B cell (primary cell): ENCODE results near the gene ITGA6. TPM values are rescaled to one million over a fixed set of nuclear protein-coding genes. Genes with fewer than 3 reads are reported as not detected.

Experiments used
- ATAC-seq: fragments of 200-7000 bp; cut with Tn5 transposase; one replicate; pipeline ENCODE4 v1.10.0; 2021; ENCODE audit warnings: low read depth, mild to moderate bottlenecking, moderate number of reproducible peaks, moderate library complexity
- CTCF ChIA-PET: fragments of 350-600 bp; sonication (Branson Sonifier 250); formaldehyde crosslinking; loops from one replicate; lab custom pipeline; 2021; ENCODE audit warnings: antibody characterized with exemption, inconsistent platforms; lab: Charles Lee
- POLR2A ChIA-PET: fragments of 350-600 bp; sonication (Branson Sonifier 250); formaldehyde crosslinking; loops from one replicate; lab custom pipeline; 2021; ENCODE audit warnings: antibody characterized with exemption; lab: Charles Lee
- DNase-seq: peaks from one replicate; pipeline ENCODE4 v3.0.0; 2013
- H2AFZ ChIP-seq: 2 replicates; pipeline ENCODE4 v1.6.1; 2012; ENCODE audit warnings: mild to moderate bottlenecking, low read depth, low read length; ENCODE audit not compliant: insufficient read depth, poor library complexity, severe bottlenecking
- H3K27ac ChIP-seq, 2 donors: 1 replicate in 1 of 2; 2 replicates in 1 of 2; pipeline ENCODE4 v1.5.1; 2012 to 2013; ENCODE audit warnings: low read length in 2 of 2, mild to moderate bottlenecking in 2 of 2, moderate library complexity in 1 of 2
- H3K27me3 ChIP-seq, 4 experiments: fragments of 200-600 bp in 1 of 4; sonication (generic) in 1 of 4; replicated peaks in 1 of 4; 1 replicate in 2 of 4; 2 replicates in 2 of 4; pipeline versions ENCODE4 v1.6.1 to v1.7.0; 2013 to 2016; ENCODE audit warnings: low read length in 3 of 4, mild to moderate bottlenecking in 2 of 4, mixed read lengths in 1 of 4, moderate library complexity in 1 of 4; ENCODE audit not compliant: insufficient read depth in 4 of 4, control insufficient read depth in 3 of 4; ENCODE audit errors: control extremely low read depth in 1 of 4
- H3K36me3 ChIP-seq, 2 experiments: replicated peaks in 1 of 2; 1 replicate in 1 of 2; 2 replicates in 1 of 2; pipeline versions ENCODE4 v1.6.1 to v1.7.1; 2013; ENCODE audit warnings: low read length in 1 of 2; ENCODE audit not compliant: insufficient read depth in 2 of 2, control insufficient read depth in 1 of 2; ENCODE audit errors: control extremely low read depth in 1 of 2, extremely low read depth in 1 of 2
- H3K4me1 ChIP-seq, 2 donors: fragments of 200-600 bp in 1 of 2; sonication (generic) in 1 of 2; 1 replicate in 1 of 2; 2 replicates in 1 of 2; pipeline versions ENCODE4 v1.5.1 to v1.6.1; 2013 to 2017; ENCODE audit warnings: low read length in 2 of 2; ENCODE audit not compliant: control insufficient read depth in 2 of 2, insufficient read depth in 2 of 2
- H3K4me2 ChIP-seq: replicated peaks from 2 replicates; pipeline ENCODE3; 2012; ENCODE audit warnings: mild to moderate bottlenecking, low read depth, low read length; ENCODE audit not compliant: poor library complexity, severe bottlenecking
- H3K4me3 ChIP-seq, 5 experiments: fragments of 200-600 bp in 1 of 5; sonication (generic) in 1 of 5; 1 replicate in 3 of 5; 2 replicates in 2 of 5; pipeline versions ENCODE4 v1.5.1 to v1.7.0; 2011 to 2016; ENCODE audit warnings: low read length in 4 of 5, mild to moderate bottlenecking in 4 of 5, low read depth in 2 of 5, control low read depth in 1 of 5, moderate library complexity in 1 of 5; ENCODE audit not compliant: insufficient read depth in 1 of 5; ENCODE audit errors: control extremely low read depth in 1 of 5, extremely low read depth in 1 of 5
- H3K79me2 ChIP-seq: fragments of 200-600 bp; sonication (generic); one replicate; pipeline ENCODE4 v1.6.0; 2016; ENCODE audit warnings: low read length; ENCODE audit not compliant: control insufficient read depth, insufficient read depth
- H3K9ac ChIP-seq: fragments of 200-600 bp; sonication (generic); 2 replicates; pipeline ENCODE4 v1.6.1; 2017; ENCODE audit warnings: mild to moderate bottlenecking, low read length, moderate library complexity
- H3K9me3 ChIP-seq, 3 donors: one replicate each; pipeline versions ENCODE4 v1.6.1 to v1.7.1; 2013; ENCODE audit warnings: low read length in 2 of 3; ENCODE audit not compliant: control insufficient read depth in 2 of 3, insufficient read depth in 1 of 3; ENCODE audit errors: control extremely low read depth in 1 of 3
- H4K20me1 ChIP-seq: 2 replicates; pipeline ENCODE4 v1.6.0; 2012; ENCODE audit warnings: mild to moderate bottlenecking, low read length; ENCODE audit not compliant: insufficient read depth, control insufficient read depth, poor library complexity, severe bottlenecking
- H3K27ac Mint-ChIP-seq: one replicate; pipeline ENCODE4 v1.8.0; 2021; ENCODE audit warnings: mixed read lengths
- H3K27me3 Mint-ChIP-seq: one replicate; pipeline ENCODE4 v1.8.0; 2021; ENCODE audit warnings: mixed read lengths
- H3K4me1 Mint-ChIP-seq: one replicate; pipeline ENCODE4 v1.8.0; 2021; ENCODE audit warnings: mixed read lengths
- H3K4me3 Mint-ChIP-seq: one replicate; pipeline ENCODE4 v1.8.0; 2021; ENCODE audit warnings: mixed read lengths
- H3K9me3 Mint-ChIP-seq: one replicate; pipeline ENCODE4 v1.8.0; 2022; ENCODE audit warnings: mixed read lengths; ENCODE audit not compliant: insufficient read depth
- EZH2 ChIP-seq: IDR thresholded peaks from 2 replicates; pipeline ENCODE4 v1.6.1; 2012; ENCODE audit warnings: borderline replicate concordance, low read depth, mild to moderate bottlenecking, moderate library complexity, low read length; ENCODE audit not compliant: insufficient read depth, poor library complexity, severe bottlenecking
- WGBS: methylation state at CpG from one replicate; pipeline ENCODE4 v1.1.5; 2013; ENCODE audit warnings: missing lambda C conversion rate; ENCODE audit not compliant: insufficient coverage; 5-methylcytosine and 5-hydroxymethylcytosine counted together
- intact Hi-C: fragments of 100-400 bp; cut with micrococcal nuclease; formaldehyde crosslinking; loops from one replicate; pipeline ENCODE4 v1.10.0; 2022
- polyA plus RNA-seq: library from polyadenylated mRNA; depleted of rRNA; stranded (reverse); fragments of >200 nt; gene quantifications from 2 replicates; pipeline ENCODE4 v1.2.3, GENCODE V29; 2012
- total RNA-seq, 2 donors: library from RNA; stranded (reverse); fragments of 120-200 nt in 1 of 2; gene quantifications; 1 replicate in 1 of 2; 2 replicates in 1 of 2; pipeline versions ENCODE4 v1.2.3 to v1.2.4, GENCODE V29; 2013 to 2022
- TF ChIP-seq, protein P1 (sequence below): fragments of 200-600 bp; IDR thresholded peaks from one replicate; pipeline ENCODE4 v1.8.0; 2022; ENCODE audit warnings: antibody characterized with exemption, mild to moderate bottlenecking

Gene ITGA6
- total and polyA plus RNA-seq, 2 donors (not counting 1 experiment from before 2014, with no cell fraction given) = 0.17 to 0.98 TPM

DNA sequence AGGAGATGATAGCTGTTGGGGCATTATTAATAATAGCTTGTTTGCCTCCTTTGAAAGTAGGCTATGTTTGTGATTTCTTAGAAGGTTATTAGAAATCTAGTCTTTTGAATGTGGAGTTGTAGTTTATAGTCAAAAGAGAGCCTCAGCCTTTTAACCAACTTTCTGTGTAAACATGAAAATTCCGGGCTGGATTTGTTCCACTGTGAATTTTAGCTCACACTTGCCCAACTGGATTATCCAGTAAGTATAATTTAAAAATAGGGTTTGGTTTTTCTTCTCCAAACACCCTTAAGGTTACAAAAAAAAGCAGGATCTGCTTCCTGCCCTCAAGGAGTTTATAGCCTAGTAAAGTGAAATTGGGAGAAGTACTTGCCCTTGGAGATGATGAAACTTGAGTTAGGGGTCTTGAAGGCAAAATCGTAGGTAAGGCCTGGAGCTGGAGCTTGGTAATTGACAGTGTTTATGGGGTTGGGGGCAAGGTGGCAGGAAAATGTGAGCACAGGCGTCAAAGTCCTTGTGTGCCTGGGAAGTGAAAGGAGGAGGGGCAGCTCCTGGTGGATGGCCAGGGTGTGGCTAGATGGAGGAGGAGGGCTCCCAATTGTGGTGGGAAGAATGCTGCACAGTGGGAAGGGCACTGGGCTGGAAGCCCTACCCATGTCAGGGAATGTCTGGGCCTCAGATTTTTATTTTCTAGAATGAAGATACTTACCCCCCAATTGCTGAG is 21.3 kb downstream of the ITGA6 start:
- no peak for TF ChIP-seq EZH2
- TF ChIP-seq, protein P1, sequence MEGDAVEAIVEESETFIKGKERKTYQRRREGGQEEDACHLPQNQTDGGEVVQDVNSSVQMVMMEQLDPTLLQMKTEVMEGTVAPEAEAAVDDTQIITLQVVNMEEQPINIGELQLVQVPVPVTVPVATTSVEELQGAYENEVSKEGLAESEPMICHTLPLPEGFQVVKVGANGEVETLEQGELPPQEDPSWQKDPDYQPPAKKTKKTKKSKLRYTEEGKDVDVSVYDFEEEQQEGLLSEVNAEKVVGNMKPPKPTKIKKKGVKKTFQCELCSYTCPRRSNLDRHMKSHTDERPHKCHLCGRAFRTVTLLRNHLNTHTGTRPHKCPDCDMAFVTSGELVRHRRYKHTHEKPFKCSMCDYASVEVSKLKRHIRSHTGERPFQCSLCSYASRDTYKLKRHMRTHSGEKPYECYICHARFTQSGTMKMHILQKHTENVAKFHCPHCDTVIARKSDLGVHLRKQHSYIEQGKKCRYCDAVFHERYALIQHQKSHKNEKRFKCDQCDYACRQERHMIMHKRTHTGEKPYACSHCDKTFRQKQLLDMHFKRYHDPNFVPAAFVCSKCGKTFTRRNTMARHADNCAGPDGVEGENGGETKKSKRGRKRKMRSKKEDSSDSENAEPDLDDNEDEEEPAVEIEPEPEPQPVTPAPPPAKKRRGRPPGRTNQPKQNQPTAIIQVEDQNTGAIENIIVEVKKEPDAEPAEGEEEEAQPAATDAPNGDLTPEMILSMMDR = no peak
- no peak overlapping the region for H2AFZ ChIP-seq
- no peaks in the 10 kb centered on the region for H4K20me1 ChIP-seq
- H3K27me3 Mint-ChIP-seq = peaks cover 39% of the 10 kb centered on the region
- no peaks in the 10 kb centered on the region for H3K9me3 ChIP-seq
- ChIA-PET POLR2A (no interaction called here), CTCF (interaction anchor here (1.0 to 2.7 kb wide), 2 partner anchors 13 to 15 kb away, joined by 3 to 12 read pairs; no protein-coding TSS in a partner anchor)
- DNase-seq (no peak), ATAC-seq (no peak)
- no peaks in the 10 kb centered on the region for H3K79me2 ChIP-seq
- H3K4me3 ChIP-seq = no peak overlapping the region
- H3K9ac ChIP-seq = no peak overlapping the region
- H3K4me2 ChIP-seq = no peak overlapping the region
- intact Hi-C loops = no loop called here
- H3K4me1 Mint-ChIP-seq = no peaks in the 10 kb centered on the region
- 97% methylated on average over 2 of the region's 3 CpGs for WGBS
- H3K4me1 ChIP-seq = no peaks in the 10 kb centered on the region
- no peak overlapping the region for H3K27ac ChIP-seq
- no peak overlapping the region for H3K27ac Mint-ChIP-seq
- H3K36me3 ChIP-seq = no peaks in the 10 kb centered on the region
- no peaks in the 10 kb centered on the region for H3K9me3 Mint-ChIP-seq
- no peak overlapping the region for H3K4me3 Mint-ChIP-seq
- H3K27me3 ChIP-seq = peaks cover 0 to 4% (median 1%) of the 10 kb centered on the region in 4 experiments

DNA sequence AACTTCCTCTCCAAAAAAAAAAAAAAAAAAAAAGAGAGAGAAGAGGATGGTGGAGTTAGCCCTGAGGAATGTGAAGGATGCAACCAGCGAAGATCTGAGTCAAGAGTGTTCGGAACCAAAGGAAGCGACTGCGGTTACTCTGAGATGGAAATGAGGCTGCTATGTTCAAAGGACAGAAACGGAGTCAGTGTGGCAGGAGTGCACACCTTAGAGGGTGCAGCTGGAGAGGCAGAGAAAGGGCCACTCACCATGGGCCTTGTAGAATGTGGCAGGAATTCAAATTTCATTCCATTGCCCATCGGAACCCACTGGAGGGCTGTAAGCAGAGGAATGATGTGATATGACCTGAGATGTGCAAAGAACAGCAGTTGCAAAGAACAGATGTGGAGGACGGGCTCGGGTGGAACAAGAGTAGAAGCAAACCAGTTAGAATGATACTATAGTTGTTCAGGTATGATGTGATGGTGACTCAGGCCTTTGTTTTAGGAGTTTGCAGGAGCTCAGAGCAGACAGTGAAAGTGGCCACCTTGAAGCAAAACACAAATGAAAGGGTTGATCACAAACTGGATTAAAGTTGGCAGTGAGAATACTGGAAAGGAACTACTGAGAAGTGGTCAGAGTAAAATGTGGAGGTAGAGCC is 22.6 kb downstream of the ITGA6 start:
- no peak overlapping the region for H3K4me2 ChIP-seq
- no peak for ATAC-seq
- POLR2A ChIA-PET = no interaction called here
- H3K27ac ChIP-seq = no peak overlapping the region
- no peaks in the 10 kb centered on the region for H3K9me3 ChIP-seq
- no peak for DNase-seq
- CTCF ChIA-PET = interaction anchor here (0.6 to 2.7 kb wide), 2 partner anchors 12 to 345 kb away, joined by 3 to 12 read pairs; no protein-coding TSS in a partner anchor
- intact Hi-C loops = no loop called here
- no peak overlapping the region for H3K27ac Mint-ChIP-seq
- H3K79me2 ChIP-seq = no peaks in the 10 kb centered on the region
- H3K4me3 Mint-ChIP-seq = no peak overlapping the region
- peaks cover 45% of the 10 kb centered on the region for H3K27me3 Mint-ChIP-seq
- no peaks in the 10 kb centered on the region for H3K4me1 ChIP-seq
- no peak overlapping the region for H3K9ac ChIP-seq
- H3K9me3 Mint-ChIP-seq = no peaks in the 10 kb centered on the region
- H2AFZ ChIP-seq = no peak overlapping the region
- H4K20me1 ChIP-seq = no peaks in the 10 kb centered on the region
- 96% methylated on average over 8 of the region's 8 CpGs for WGBS
- H3K36me3 ChIP-seq = no peaks in the 10 kb centered on the region
- no peaks in the 10 kb centered on the region for H3K4me1 Mint-ChIP-seq
- peaks cover 0 to 4% (median 1%) of the 10 kb centered on the region in 4 experiments for H3K27me3 ChIP-seq
- TF ChIP-seq, protein P1 = no peak
- no peak for TF ChIP-seq EZH2
- H3K4me3 ChIP-seq = no peak overlapping the region
